ENCODE results near the gene GATB.

- TF ChIP-seq POLR2A (IDR thresholded peaks at IDR 0.05; ENCODE audit: low read length) (no peak), GATA1 (IDR thresholded peaks at IDR 0.05; ENCODE audit: low read depth, low read length) (no peak)
Observed at GRCh38 chr4:151708100-151708499, 52.7 kb downstream of the GATB start.
